ENCODE data around the gene ATF7.
A peak's percentile ranks its signal among the peaks of the same experiment; 100 is the strongest.

Gene ATF7

DNA sequence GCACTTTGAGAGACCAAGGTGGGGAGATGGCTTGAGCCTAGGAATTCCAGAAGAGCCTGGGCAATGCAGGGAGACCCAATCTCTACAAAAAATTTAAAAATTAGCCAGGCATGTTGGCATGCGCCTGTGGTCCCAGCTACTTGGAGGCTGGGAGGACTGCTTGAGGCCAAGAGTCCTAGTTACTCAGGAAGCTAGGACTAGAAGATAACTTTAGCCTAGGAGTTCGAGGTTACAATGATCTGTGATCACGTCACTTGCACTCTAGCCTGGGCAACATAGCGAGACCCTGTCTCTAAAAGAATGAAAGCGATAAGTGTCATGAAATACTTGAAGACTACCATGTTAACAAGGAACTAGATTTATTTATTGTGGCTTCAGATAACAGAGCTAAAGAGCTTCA, 3.5 kb downstream of the ATF7 start:
- Histone ChIP-seq H3K9me3 (no peaks in the 10 kb centered on the region), H3K36me3 (no peaks in the 10 kb centered on the region), H3K27ac (peak overlapping the region; percentile 88), H3K27me3 (no peaks in the 10 kb centered on the region), H3K4me3 (ENCODE audit: low read depth in 1 of 2, low read length in 1 of 2) (no peak overlapping the region), H3K4me1 (ENCODE audit: control insufficient read depth in 1 of 2, insufficient read depth in 1 of 2, low read depth in 1 of 2, low read length in 1 of 2) (peaks cover 62 to 63% of the 10 kb centered on the region in 2 experiments)
- TF ChIP-seq, protein P1, sequence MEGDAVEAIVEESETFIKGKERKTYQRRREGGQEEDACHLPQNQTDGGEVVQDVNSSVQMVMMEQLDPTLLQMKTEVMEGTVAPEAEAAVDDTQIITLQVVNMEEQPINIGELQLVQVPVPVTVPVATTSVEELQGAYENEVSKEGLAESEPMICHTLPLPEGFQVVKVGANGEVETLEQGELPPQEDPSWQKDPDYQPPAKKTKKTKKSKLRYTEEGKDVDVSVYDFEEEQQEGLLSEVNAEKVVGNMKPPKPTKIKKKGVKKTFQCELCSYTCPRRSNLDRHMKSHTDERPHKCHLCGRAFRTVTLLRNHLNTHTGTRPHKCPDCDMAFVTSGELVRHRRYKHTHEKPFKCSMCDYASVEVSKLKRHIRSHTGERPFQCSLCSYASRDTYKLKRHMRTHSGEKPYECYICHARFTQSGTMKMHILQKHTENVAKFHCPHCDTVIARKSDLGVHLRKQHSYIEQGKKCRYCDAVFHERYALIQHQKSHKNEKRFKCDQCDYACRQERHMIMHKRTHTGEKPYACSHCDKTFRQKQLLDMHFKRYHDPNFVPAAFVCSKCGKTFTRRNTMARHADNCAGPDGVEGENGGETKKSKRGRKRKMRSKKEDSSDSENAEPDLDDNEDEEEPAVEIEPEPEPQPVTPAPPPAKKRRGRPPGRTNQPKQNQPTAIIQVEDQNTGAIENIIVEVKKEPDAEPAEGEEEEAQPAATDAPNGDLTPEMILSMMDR (IDR thresholded peaks at IDR 0.05): no peak

GRCh38 chr12:53618275-53618674, 7.9 kb downstream of the ATF7 start:
- H3K4me3 ChIP-seq (ENCODE audit: low read depth in 1 of 2, low read length in 1 of 2): peak overlapping the region; percentile 50 to 55
- H3K36me3 ChIP-seq: peaks cover 14% of the 10 kb centered on the region
- no peaks in the 10 kb centered on the region for H3K9me3 ChIP-seq
- H3K27ac ChIP-seq: peak overlapping the region; percentile 87
- H3K27me3 ChIP-seq: no peaks in the 10 kb centered on the region
- H3K4me1 ChIP-seq (ENCODE audit: control insufficient read depth in 1 of 2, insufficient read depth in 1 of 2, low read depth in 1 of 2, low read length in 1 of 2): peaks cover 42 to 45% of the 10 kb centered on the region in 2 experiments
- TF ChIP-seq, protein P1 (IDR thresholded peaks at IDR 0.05): no peak

DNA sequence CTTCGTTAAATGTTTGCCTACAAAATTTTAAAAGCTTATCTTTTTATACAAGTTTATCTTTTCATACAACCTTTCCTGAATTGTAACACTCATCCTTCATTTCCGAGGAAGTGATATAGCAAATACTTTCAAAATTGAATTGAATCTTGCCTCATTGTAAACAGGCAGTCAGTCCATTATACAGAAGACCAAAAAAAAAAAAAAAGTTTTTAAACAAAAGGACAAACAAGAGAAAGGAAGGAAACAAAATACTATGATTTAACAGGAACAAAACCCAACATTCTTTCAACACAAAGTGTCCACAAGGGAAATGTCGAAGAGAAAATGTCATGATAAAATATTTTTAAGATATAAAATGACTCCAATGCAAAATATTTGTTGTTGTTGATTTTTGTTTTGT, 8.5 kb downstream of the ATF7 start:
- Histone ChIP-seq H3K27me3 (no peaks in the 10 kb centered on the region), H3K36me3 (peaks cover 16% of the 10 kb centered on the region), H3K9me3 (no peaks in the 10 kb centered on the region), H3K4me1 (ENCODE audit: control insufficient read depth in 1 of 2, insufficient read depth in 1 of 2, low read depth in 1 of 2, low read length in 1 of 2) (peaks cover 36 to 39% of the 10 kb centered on the region in 2 experiments), H3K27ac (peak overlapping the region; percentile 87), H3K4me3 (ENCODE audit: low read depth in 1 of 2, low read length in 1 of 2) (peak overlapping the region; percentile 50 to 55)
- TF ChIP-seq, protein P1 (IDR thresholded peaks at IDR 0.05): no peak

GRCh38 chr12:53616950-53617349, 9.2 kb downstream of the ATF7 start:
- H3K9me3 ChIP-seq: no peaks in the 10 kb centered on the region
- H3K27me3 ChIP-seq: no peaks in the 10 kb centered on the region
- peak overlapping the region; percentile 17 to 55 for H3K4me3 ChIP-seq (ENCODE audit: low read depth in 1 of 2, low read length in 1 of 2)
- TF ChIP-seq, protein P1 (IDR thresholded peaks at IDR 0.05): no peak
- H3K27ac ChIP-seq: peak overlapping the region; percentile 87
- peaks cover 24% of the 10 kb centered on the region for H3K36me3 ChIP-seq
- peaks cover 36 to 38% of the 10 kb centered on the region in 2 experiments for H3K4me1 ChIP-seq (ENCODE audit: control insufficient read depth in 1 of 2, insufficient read depth in 1 of 2, low read depth in 1 of 2, low read length in 1 of 2)

DNA sequence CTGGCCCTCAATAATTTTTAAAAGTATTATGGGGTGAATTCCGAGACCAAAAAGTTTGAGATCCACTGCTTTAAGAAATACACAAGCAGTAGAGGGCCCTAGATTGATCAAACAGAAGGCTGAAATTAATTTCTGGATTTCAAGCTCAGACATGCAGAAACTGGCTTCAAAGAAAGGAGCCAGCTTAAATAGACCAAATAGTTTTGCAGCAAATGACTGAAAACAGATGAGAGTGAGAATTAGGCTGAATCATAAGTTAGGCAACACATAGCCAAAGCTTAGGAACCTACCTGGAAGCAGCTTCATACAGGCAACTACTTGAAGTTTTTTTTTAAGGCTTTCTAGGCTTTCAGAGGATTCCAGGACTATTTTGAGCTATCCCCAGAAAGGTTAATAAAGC, 12.4 kb downstream of the ATF7 start:
- H3K9me3 ChIP-seq: no peaks in the 10 kb centered on the region
- peaks cover 25% of the 10 kb centered on the region for H3K36me3 ChIP-seq
- no peaks in the 10 kb centered on the region for H3K27me3 ChIP-seq
- TF ChIP-seq, protein P1 (IDR thresholded peaks at IDR 0.05): no peak
- H3K4me3 ChIP-seq (ENCODE audit: low read depth in 1 of 2, low read length in 1 of 2): no peak overlapping the region
- H3K4me1 ChIP-seq (ENCODE audit: control insufficient read depth in 1 of 2, insufficient read depth in 1 of 2, low read depth in 1 of 2, low read length in 1 of 2): peaks cover 24 to 26% of the 10 kb centered on the region in 2 experiments
- H3K27ac ChIP-seq: no peak overlapping the region

GRCh38 chr12:53612978-53613377, 13.2 kb downstream of the ATF7 start:
- TF ChIP-seq, protein P1 (IDR thresholded peaks at IDR 0.05): no peak
- Histone ChIP-seq H3K4me1 (ENCODE audit: control insufficient read depth in 1 of 2, insufficient read depth in 1 of 2, low read depth in 1 of 2, low read length in 1 of 2) (peaks cover 16 to 20% of the 10 kb centered on the region in 2 experiments), H3K36me3 (peaks cover 28% of the 10 kb centered on the region), H3K27ac (no peak overlapping the region), H3K4me3 (ENCODE audit: low read depth in 1 of 2, low read length in 1 of 2) (no peak overlapping the region), H3K27me3 (no peaks in the 10 kb centered on the region), H3K9me3 (no peaks in the 10 kb centered on the region)
